Spleen (tissue), 7 donors: ENCODE results near the gene CTSL.

ENCODE experiments used
- POLR2A ChIP-seq, 3 donors: fragments of 450-650 bp; IDR thresholded peaks; one replicate each; pipeline ENCODE4 v1.5.1; 2017; ENCODE audit warnings: antibody characterized with exemption in 3 of 3, mild to moderate bottlenecking in 1 of 3
- TF ChIP-seq, protein P1 (sequence below), 11 experiments: fragments of 200-600 bp in 7 of 11; fragments of 450-650 bp in 4 of 11; sonication (generic) in 4 of 11; IDR thresholded peaks in 8 of 11; conservative IDR thresholded peaks in 3 of 11; 1 replicate in 7 of 11; 2 replicates in 4 of 11; pipeline versions ENCODE4 v1.4.0 to v1.8.0; 2016 to 2021; ENCODE audit warnings: antibody characterized with exemption in 11 of 11, inconsistent platforms in 4 of 11, mild to moderate bottlenecking in 1 of 11
- donor health status: DM: no; HTN: no; CAD: no; lungs with moderate emphysema.
- donor health status: DM: no; HTN: no; CAD: no.
- donor health status: DM: no; HTN: no; CAD: no.

DNA sequence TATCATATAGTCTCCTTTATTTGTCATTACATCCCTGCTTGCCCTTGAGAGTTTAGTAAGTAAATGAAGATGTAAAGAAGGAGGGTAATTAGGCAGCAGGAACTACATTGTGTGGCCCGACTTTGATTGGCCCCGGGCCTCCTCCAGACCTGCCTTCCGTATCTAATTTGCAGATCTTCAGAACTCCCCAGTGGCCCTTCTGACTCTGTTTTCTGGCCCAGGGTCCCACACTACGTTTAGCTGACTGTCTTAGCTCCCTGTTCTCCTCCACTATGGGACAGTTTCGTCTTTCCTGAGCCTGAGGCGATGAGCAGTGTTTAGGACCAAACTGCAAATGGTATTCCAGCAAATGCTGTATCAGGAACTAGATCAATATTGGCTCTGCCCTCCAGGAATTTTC is 21.6 kb upstream of the CTSL start:
- TF ChIP-seq, protein P1, sequence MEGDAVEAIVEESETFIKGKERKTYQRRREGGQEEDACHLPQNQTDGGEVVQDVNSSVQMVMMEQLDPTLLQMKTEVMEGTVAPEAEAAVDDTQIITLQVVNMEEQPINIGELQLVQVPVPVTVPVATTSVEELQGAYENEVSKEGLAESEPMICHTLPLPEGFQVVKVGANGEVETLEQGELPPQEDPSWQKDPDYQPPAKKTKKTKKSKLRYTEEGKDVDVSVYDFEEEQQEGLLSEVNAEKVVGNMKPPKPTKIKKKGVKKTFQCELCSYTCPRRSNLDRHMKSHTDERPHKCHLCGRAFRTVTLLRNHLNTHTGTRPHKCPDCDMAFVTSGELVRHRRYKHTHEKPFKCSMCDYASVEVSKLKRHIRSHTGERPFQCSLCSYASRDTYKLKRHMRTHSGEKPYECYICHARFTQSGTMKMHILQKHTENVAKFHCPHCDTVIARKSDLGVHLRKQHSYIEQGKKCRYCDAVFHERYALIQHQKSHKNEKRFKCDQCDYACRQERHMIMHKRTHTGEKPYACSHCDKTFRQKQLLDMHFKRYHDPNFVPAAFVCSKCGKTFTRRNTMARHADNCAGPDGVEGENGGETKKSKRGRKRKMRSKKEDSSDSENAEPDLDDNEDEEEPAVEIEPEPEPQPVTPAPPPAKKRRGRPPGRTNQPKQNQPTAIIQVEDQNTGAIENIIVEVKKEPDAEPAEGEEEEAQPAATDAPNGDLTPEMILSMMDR (IDR thresholded peaks at IDR 0.05 in 8 of 11, conservative IDR thresholded peaks at IDR 0.05 in 3 of 11), result no peak
- no peak for TF ChIP-seq POLR2A (IDR thresholded peaks at IDR 0.05)
